HepG2 (cell line): Measurements from ENCODE around the gene TWIST2. TPM values are rescaled to one million over a fixed set of nuclear protein-coding genes. Genes with fewer than 3 reads are reported as not detected.

ENCODE experiments used
- ATAC-seq: fragments of 200-7000 bp; cut with Tn5 transposase; 3 replicates; pipeline ENCODE4 v1.9.1; 2020; ENCODE audit warnings: mild to moderate bottlenecking, moderate library complexity
- BruUV-seq: library from RNA; stranded (reverse); fragments of 400-500 nt; replicated peaks from 2 replicates; lab custom pipeline; 2021; lab: Mats Ljungman, UMichigan
- CTCF ChIA-PET: fragments of 300-600 bp; formaldehyde crosslinking; extraction: SDS; loops from one replicate; lab custom pipeline; 2021; ENCODE audit warnings: low total read pairs, inconsistent platforms, low intra/inter-chr PET ratio; lab: Yijun Ruan, JAX
- POLR2A ChIA-PET: fragments of 350-600 bp; sonication (Branson Sonifier 250); formaldehyde crosslinking; loops from one replicate; lab custom pipeline; 2020; ENCODE audit warnings: antibody characterized with exemption, inconsistent platforms; lab: Yijun Ruan, JAX
- DNase-seq: peaks from one replicate; pipeline ENCODE4 v3.0.0-alpha.2; 2015; ENCODE audit warnings: low spot score
- FAIRE-seq: peaks from 3 replicates; lab custom pipeline; 2011; peaks lifted over from hg19 to GRCh38; lab: Jason Lieb, UNC
- H2AFZ ChIP-seq: one replicate; pipeline ENCODE4 v1.6.1; 2011; ENCODE audit warnings: low read length, inconsistent platforms
- H3K27ac ChIP-seq: fragments of 300-600 bp; 3 replicates; pipeline ENCODE4 v1.8.0; 2011; ENCODE audit warnings: mixed run types, mild to moderate bottlenecking, mixed read lengths, low read length, inconsistent platforms; ENCODE audit not compliant: insufficient read depth; ENCODE audit errors: extremely low read length
- H3K27me3 ChIP-seq, 2 experiments: fragments of 200-600 bp in 1 of 2; 2 replicates in 1 of 2; 3 replicates in 1 of 2; pipeline versions ENCODE4 v1.6.0 to v1.8.0; 2011; ENCODE audit warnings: low read length in 2 of 2, mild to moderate bottlenecking in 2 of 2, moderate library complexity in 2 of 2, inconsistent platforms in 1 of 2; ENCODE audit not compliant: insufficient read depth in 2 of 2, control insufficient read depth in 1 of 2
- H3K36me3 ChIP-seq, 2 experiments: fragments of 200-600 bp in 1 of 2; replicated peaks in 1 of 2; 2 replicates in 1 of 2; 3 replicates in 1 of 2; pipeline versions ENCODE4 v1.5.1 to v1.8.0; 2011; ENCODE audit warnings: low read length in 2 of 2, inconsistent platforms in 1 of 2; ENCODE audit not compliant: insufficient read depth in 2 of 2, control insufficient read depth in 1 of 2
- H3K4me1 ChIP-seq: 2 replicates; pipeline ENCODE4 v1.5.1; 2012; ENCODE audit warnings: low read length, inconsistent platforms; ENCODE audit not compliant: insufficient read depth
- H3K4me2 ChIP-seq: 2 replicates; pipeline ENCODE4 v1.6.0; 2011; ENCODE audit warnings: low read depth, low read length, inconsistent platforms
- H3K4me3 ChIP-seq, 3 experiments: fragments of 200-600 bp in 1 of 3; sonication (generic), shearing (Covaris generic) in 1 of 3; replicated peaks in 1 of 3; 2 replicates each; pipeline ENCODE4 v1.5.1; 2011 to 2016; ENCODE audit warnings: low read length in 3 of 3, inconsistent platforms in 2 of 3, low read depth in 2 of 3, mild to moderate bottlenecking in 2 of 3, control low read depth in 1 of 3, mixed read lengths in 1 of 3; ENCODE audit not compliant: insufficient read depth in 1 of 3
- H3K79me2 ChIP-seq: one replicate; pipeline ENCODE4 v1.6.1; 2011; ENCODE audit warnings: low read length, inconsistent platforms; ENCODE audit not compliant: insufficient read depth
- H3K9ac ChIP-seq: 2 replicates; pipeline ENCODE4 v1.6.0; 2011; ENCODE audit warnings: mild to moderate bottlenecking, low read depth, low read length, inconsistent platforms; ENCODE audit not compliant: insufficient read depth
- H3K9me3 ChIP-seq: 2 replicates; pipeline ENCODE4 v1.5.1; 2012; ENCODE audit warnings: mild to moderate bottlenecking, low read length
- H4K20me1 ChIP-seq: 2 replicates; pipeline ENCODE4 v1.6.0; 2011; ENCODE audit warnings: inconsistent platforms, mild to moderate bottlenecking, low read length, moderate library complexity; ENCODE audit not compliant: insufficient read depth
- IKZF1 ChIP-seq: fragments of 450-650 bp; IDR thresholded peaks from 2 replicates; pipeline ENCODE4 v1.7.1; 2016
- NFKBIZ ChIP-seq: IDR thresholded peaks from 2 replicates; pipeline ENCODE4 v1.6.1; 2018; ENCODE audit warnings: missing genetic modification reagents, missing compliant biosample characterization
- PCBP1 ChIP-seq: fragments of 200-400 bp; formaldehyde crosslinking; IDR thresholded peaks from 2 replicates; pipeline ENCODE4 v1.6.1; 2017; ENCODE audit warnings: mild to moderate bottlenecking, low read depth, low read length, borderline replicate concordance
- RAD21 ChIP-seq: fragments of 450-650 bp; formaldehyde crosslinking; IDR thresholded peaks from 2 replicates; pipeline ENCODE4 v1.5.0; 2020; ENCODE audit warnings: mild to moderate bottlenecking
- SMC3 ChIP-seq: IDR thresholded peaks from 2 replicates; pipeline ENCODE4 v1.6.1; 2011; ENCODE audit warnings: low read length, improper control_type of control experiment
- STAG1 ChIP-seq: sonication (generic); formaldehyde crosslinking; IDR thresholded peaks from 2 replicates; pipeline ENCODE4 v1.4.0; 2020; ENCODE audit warnings: missing genetic modification reagents
- ZNF234 ChIP-seq: sonication (generic); formaldehyde crosslinking; conservative IDR thresholded peaks from 2 replicates; pipeline ENCODE4 v1.5.1; 2020; ENCODE audit warnings: mild to moderate bottlenecking, missing genetic modification reagents
- ZNF260 ChIP-seq: sonication (generic); formaldehyde crosslinking; IDR thresholded peaks from 2 replicates; pipeline ENCODE4 v1.4.0; 2020; ENCODE audit warnings: missing genetic modification reagents, low read depth, mild to moderate bottlenecking, borderline replicate concordance
- ZNF264 ChIP-seq: sonication (generic); formaldehyde crosslinking; IDR thresholded peaks from 2 replicates; pipeline ENCODE4 v1.4.0; 2020; ENCODE audit warnings: missing genetic modification reagents
- ZNF883 ChIP-seq: sonication (generic); formaldehyde crosslinking; IDR thresholded peaks from 2 replicates; pipeline ENCODE4 v1.5.1; 2020; ENCODE audit warnings: mild to moderate bottlenecking, missing genetic modification reagents; ENCODE audit errors: not compliant biosample characterization
- WGBS: methylation state at CpG from one replicate; pipeline ENCODE4 v1.1.6; 2017; ENCODE audit warnings: low lambda C conversion rate; 5-methylcytosine and 5-hydroxymethylcytosine counted together
- in situ Hi-C: cut with HindIII; loops from 2 replicates; pipeline ENCODE4 v1.10.0; 2017; ENCODE audit warnings: low pct_unique_long_range_greater_than_20kb; ENCODE audit not compliant: extremely low pct_ligation_motif_present
- intact Hi-C: fragments of 100-400 bp; cut with micrococcal nuclease; formaldehyde crosslinking; loops from one replicate; pipeline ENCODE4 v1.10.0; 2022; ENCODE audit not compliant: unreplicated experiment
- polyA plus RNA-seq, 8 experiments: library from polyadenylated mRNA; depleted of rRNA in 3 of 8; stranded (reverse) in 7 of 8; unstranded in 1 of 8; fragments of >200 nt; fragmentation: Illumina TruSeq in 4 of 8; extraction: Trizol in 4 of 8; gene quantifications; 2 replicates each; pipeline versions ENCODE4 v1.2.1 to v1.2.3, GENCODE V29; 2011 to 2016; ENCODE audit warnings: low read depth in 4 of 8, missing spikeins in 1 of 8, mixed read lengths in 1 of 8; ENCODE audit not compliant: insufficient read depth in 1 of 8
- total RNA-seq, 5 experiments: library from RNA; depleted of rRNA; stranded (reverse); fragments of >200 nt; fragmentation: Illumina TruSeq; extraction: Trizol; gene quantifications; 2 replicates each; pipeline ENCODE4 v1.2.3, GENCODE V29; 2016; ENCODE audit warnings: low read depth in 1 of 5
- TF ChIP-seq, protein P1 (sequence below): sonication (generic); formaldehyde crosslinking; IDR thresholded peaks from 2 replicates; pipeline ENCODE4 v1.5.1; 2020; ENCODE audit warnings: missing genetic modification reagents, mild to moderate bottlenecking, borderline replicate concordance
- TF ChIP-seq, protein P2 (sequence below): sonication (generic); formaldehyde crosslinking; IDR thresholded peaks from 2 replicates; pipeline ENCODE4 v1.5.0; 2020; ENCODE audit warnings: mild to moderate bottlenecking, missing genetic modification reagents, moderate library complexity

TWIST2 gene
- total and polyA plus RNA-seq, 2 of the 13 experiments (the other 11 are each of a cell fraction or from before 2014, with no cell fraction given) = 0.08 to 0.11 TPM

DNA sequence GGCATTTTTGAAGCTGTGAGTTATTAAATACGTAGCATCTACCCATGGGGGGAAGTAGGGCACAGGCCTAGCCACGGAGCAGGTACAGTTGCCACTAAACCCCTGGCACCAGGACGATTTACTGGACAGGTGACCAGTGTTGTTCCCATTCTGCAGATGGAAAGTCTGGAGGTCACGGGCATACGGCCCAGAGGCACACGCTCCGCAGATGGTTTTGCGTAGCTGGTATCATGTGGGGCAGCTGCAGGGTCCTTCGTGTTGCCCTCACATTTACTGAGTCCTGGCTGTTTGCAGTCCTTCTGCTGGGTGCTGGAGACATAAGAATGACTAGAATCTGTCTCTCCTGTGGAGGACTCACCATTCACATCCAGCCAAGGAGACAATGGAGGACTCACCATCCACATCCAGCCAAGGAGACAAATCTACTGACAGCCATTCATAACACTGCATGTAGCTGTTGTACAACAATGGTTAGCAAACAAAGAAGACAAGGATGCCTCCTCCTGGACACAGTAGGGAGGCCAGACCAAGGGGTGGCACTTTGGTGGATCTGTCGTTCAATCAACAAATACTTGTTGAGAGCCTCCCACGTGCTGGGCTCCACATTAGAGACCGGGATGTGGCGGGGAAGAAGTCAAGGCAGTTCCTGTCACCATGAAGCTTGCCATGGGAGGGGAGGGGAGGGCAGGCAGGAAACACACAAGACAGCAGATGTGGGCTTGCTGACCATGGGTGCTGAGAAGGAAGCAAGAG lies 24.9 kb downstream of the TWIST2 start:
- no TSS peak for BruUV-seq
- ChIA-PET CTCF (interaction anchor here (1.1 kb wide), 1 partner anchor 153 kb away, joined by 5 read pairs; no protein-coding TSS in a partner anchor), POLR2A (no interaction called here)
- no peak overlapping the region for H3K9ac ChIP-seq
- no peak for FAIRE-seq
- peak; percentile 34 for ATAC-seq
- H2AFZ ChIP-seq = no peak overlapping the region
- peaks cover 23% of the 10 kb centered on the region for H3K4me1 ChIP-seq
- TF ChIP-seq ZNF264 = no peak
- TF ChIP-seq ZNF234 = no peak
- TF ChIP-seq ZNF883 (CRISPR knock-in tag) = no peak
- TF ChIP-seq SMC3 = peak; percentile 59; the same call in 1 of the 2 replicates
- TF ChIP-seq RAD21 (CRISPR knock-in tag) = peak; percentile 38; the same call in 1 of the 2 replicates
- TF ChIP-seq, protein P1, sequence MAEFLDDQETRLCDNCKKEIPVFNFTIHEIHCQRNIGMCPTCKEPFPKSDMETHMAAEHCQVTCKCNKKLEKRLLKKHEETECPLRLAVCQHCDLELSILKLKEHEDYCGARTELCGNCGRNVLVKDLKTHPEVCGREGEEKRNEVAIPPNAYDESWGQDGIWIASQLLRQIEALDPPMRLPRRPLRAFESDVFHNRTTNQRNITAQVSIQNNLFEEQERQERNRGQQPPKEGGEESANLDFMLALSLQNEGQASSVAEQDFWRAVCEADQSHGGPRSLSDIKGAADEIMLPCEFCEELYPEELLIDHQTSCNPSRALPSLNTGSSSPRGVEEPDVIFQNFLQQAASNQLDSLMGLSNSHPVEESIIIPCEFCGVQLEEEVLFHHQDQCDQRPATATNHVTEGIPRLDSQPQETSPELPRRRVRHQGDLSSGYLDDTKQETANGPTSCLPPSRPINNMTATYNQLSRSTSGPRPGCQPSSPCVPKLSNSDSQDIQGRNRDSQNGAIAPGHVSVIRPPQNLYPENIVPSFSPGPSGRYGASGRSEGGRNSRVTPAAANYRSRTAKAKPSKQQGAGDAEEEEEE = no peak
- TF ChIP-seq, protein P2, sequence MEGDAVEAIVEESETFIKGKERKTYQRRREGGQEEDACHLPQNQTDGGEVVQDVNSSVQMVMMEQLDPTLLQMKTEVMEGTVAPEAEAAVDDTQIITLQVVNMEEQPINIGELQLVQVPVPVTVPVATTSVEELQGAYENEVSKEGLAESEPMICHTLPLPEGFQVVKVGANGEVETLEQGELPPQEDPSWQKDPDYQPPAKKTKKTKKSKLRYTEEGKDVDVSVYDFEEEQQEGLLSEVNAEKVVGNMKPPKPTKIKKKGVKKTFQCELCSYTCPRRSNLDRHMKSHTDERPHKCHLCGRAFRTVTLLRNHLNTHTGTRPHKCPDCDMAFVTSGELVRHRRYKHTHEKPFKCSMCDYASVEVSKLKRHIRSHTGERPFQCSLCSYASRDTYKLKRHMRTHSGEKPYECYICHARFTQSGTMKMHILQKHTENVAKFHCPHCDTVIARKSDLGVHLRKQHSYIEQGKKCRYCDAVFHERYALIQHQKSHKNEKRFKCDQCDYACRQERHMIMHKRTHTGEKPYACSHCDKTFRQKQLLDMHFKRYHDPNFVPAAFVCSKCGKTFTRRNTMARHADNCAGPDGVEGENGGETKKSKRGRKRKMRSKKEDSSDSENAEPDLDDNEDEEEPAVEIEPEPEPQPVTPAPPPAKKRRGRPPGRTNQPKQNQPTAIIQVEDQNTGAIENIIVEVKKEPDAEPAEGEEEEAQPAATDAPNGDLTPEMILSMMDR = peak; percentile 52
- no peak for TF ChIP-seq NFKBIZ (CRISPR knock-in tag)
- TF ChIP-seq ZNF260 (CRISPR knock-in tag) = no peak
- no peak for TF ChIP-seq PCBP1
- TF ChIP-seq IKZF1 = no peak
- peak; percentile 60 for TF ChIP-seq STAG1
- DNase-seq = no peak
- no peak overlapping the region for H3K4me2 ChIP-seq
- in situ Hi-C loops (loop anchor here (5.0 kb wide), 1 partner anchor 36 kb away; no protein-coding TSS in a partner anchor), intact Hi-C loops (no loop called here)
- H3K9me3 ChIP-seq = no peaks in the 10 kb centered on the region
- H3K27me3 ChIP-seq = peaks cover 3 to 36% of the 10 kb centered on the region in 2 experiments; a peak in 4 of 5 replicates
- no peaks in the 10 kb centered on the region for H3K36me3 ChIP-seq
- H3K27ac ChIP-seq = no peak overlapping the region
- H4K20me1 ChIP-seq = no peaks in the 10 kb centered on the region
- 40% methylated on average over 12 of the region's 13 CpGs for WGBS
- H3K79me2 ChIP-seq = no peaks in the 10 kb centered on the region
- no peak overlapping the region for H3K4me3 ChIP-seq
